Measurements from ENCODE around the gene CYP4F8.

GRCh38 chr19:15583346-15583745, 31.7 kb upstream of the CYP4F8 start:
- TF ChIP-seq CTCF (IDR thresholded peaks at IDR 0.05; ENCODE audit: low read depth, low read length, missing input control) (no peak), FOXA1 (IDR thresholded peaks at IDR 0.05) (no peak), REST (IDR thresholded peaks at IDR 0.05) (no peak)

All from liver (tissue), 2 donors.